Neural progenitor cell (in vitro differentiated cells): ENCODE results near the gene CPOX. TPM values are rescaled to one million over a fixed set of nuclear protein-coding genes. Genes with fewer than 3 reads are reported as not detected.

ENCODE experiments used
- DNase-seq: peaks from one replicate; pipeline ENCODE4 v3.0.0-alpha.2; 2016; ENCODE audit warnings: low spot score
- H2AFZ ChIP-seq: fragments of 200-600 bp; sonication (generic); replicated peaks from 2 replicates; pipeline ENCODE4 v1.6.1; 2016; ENCODE audit warnings: antibody characterized with exemption
- H3F3A ChIP-seq: fragments of 200-600 bp; sonication (generic); 2 replicates; pipeline ENCODE4 v1.6.1; 2016; ENCODE audit warnings: antibody characterized with exemption, low read depth
- H3K27ac ChIP-seq: fragments of 200-600 bp; sonication (generic); 2 replicates; pipeline ENCODE4 v1.5.1; 2016; ENCODE audit warnings: mild to moderate bottlenecking
- H3K27me3 ChIP-seq: fragments of 200-600 bp; sonication (generic); 2 replicates; pipeline ENCODE4 v1.6.1; 2016; ENCODE audit warnings: mild to moderate bottlenecking, moderate library complexity
- H3K36me3 ChIP-seq: fragments of 200-600 bp; sonication (generic); 2 replicates; pipeline ENCODE4 v1.5.1; 2016
- H3K4me1 ChIP-seq: fragments of 200-600 bp; sonication (generic); 2 replicates; pipeline ENCODE4 v1.6.1; 2016; ENCODE audit warnings: mixed run types
- H3K4me2 ChIP-seq: fragments of 200-600 bp; sonication (generic); 2 replicates; pipeline ENCODE4 v1.6.1; 2016
- H3K4me3 ChIP-seq: fragments of 200-600 bp; sonication (generic); 2 replicates; pipeline ENCODE4 v1.5.1; 2016
- H3K79me2 ChIP-seq: fragments of 200-600 bp; sonication (generic); 2 replicates; pipeline ENCODE4 v1.6.1; 2016; ENCODE audit warnings: low read depth
- H3K9ac ChIP-seq: fragments of 200-600 bp; sonication (generic); 2 replicates; pipeline ENCODE4 v1.6.1; 2016
- H3K9me3 ChIP-seq: fragments of 200-600 bp; sonication (generic); 2 replicates; pipeline ENCODE4 v1.5.1; 2016; ENCODE audit warnings: low read depth
- H4K20me1 ChIP-seq: fragments of 200-600 bp; sonication (generic); 2 replicates; pipeline ENCODE4 v1.6.1; 2016; ENCODE audit warnings: low read depth
- H3K27ac Mint-ChIP-seq: 3 replicates; pipeline ENCODE4 v1.8.0; 2021; ENCODE audit warnings: mixed read lengths
- H3K27me3 Mint-ChIP-seq: 2 replicates; pipeline ENCODE4 v1.8.0; 2022; ENCODE audit warnings: low read depth, mild to moderate bottlenecking, inconsistent platforms, moderate library complexity, mixed read lengths; ENCODE audit not compliant: insufficient read depth
- H3K36me3 Mint-ChIP-seq: 3 replicates; pipeline ENCODE4 v1.8.0; 2021; ENCODE audit warnings: mixed read lengths
- H3K4me1 Mint-ChIP-seq: 3 replicates; pipeline ENCODE4 v1.8.0; 2021; ENCODE audit warnings: mixed read lengths
- H3K4me3 Mint-ChIP-seq: 3 replicates; pipeline ENCODE4 v1.8.0; 2021; ENCODE audit warnings: mild to moderate bottlenecking, moderate library complexity, mixed read lengths
- H3K9me3 Mint-ChIP-seq: 3 replicates; pipeline ENCODE4 v1.8.0; 2020; ENCODE audit warnings: mixed read lengths
- EZH2 ChIP-seq: fragments of 200-600 bp; sonication (generic); IDR thresholded peaks from 2 replicates; pipeline ENCODE4 v1.6.1; 2017; ENCODE audit warnings: antibody characterized with exemption, mild to moderate bottlenecking, moderate library complexity
- EZH2phosphoT487 ChIP-seq: fragments of 200-600 bp; sonication (generic); IDR thresholded peaks from 2 replicates; pipeline ENCODE4 v1.6.1; 2017; ENCODE audit warnings: antibody characterized with exemption
- total RNA-seq: library from RNA; depleted of rRNA; stranded (reverse); fragments of >200 nt; gene quantifications from 2 replicates; pipeline ENCODE4 v1.2.3, GENCODE V29; 2015; ENCODE audit warnings: low replicate concordance
- TF ChIP-seq, protein P1 (sequence below): fragments of 200-600 bp; sonication (generic); IDR thresholded peaks from 2 replicates; pipeline ENCODE4 v1.5.1; 2017; ENCODE audit warnings: antibody characterized with exemption, mild to moderate bottlenecking

Gene CPOX
- total RNA-seq, 1 donor from 2014 or later = 31.3 TPM

DNA sequence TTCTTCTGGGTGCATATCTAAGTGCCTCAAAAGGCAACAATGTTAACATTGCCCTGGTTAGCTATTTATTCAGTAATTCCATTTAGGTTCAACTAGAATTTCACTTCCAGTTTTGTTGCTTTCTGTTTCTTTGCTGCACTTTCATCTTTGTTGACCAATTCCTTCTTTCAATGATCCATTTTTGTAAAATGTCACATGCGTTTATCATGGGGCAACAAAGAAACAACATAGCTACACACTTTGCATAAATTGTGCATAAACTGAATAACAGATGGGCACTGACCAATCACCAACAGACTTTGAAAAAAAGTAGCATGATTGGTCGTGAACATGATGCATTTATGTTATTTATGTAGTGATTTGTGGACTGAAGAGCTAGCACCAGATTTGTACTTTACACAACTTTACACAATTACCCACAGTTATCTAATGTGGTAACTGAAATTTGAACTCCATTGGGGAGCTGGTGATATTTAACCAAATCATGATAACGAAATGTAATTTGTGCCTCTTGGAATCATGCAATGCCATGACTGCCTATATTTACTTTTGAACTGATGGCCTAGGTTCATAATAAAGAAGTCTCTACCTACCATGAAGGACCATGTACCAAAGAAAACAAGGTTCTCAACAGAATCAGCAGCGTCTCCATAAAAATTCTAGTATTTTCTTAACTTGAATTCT lies 7.1 kb upstream of the CPOX start:
- Mint-ChIP-seq H3K27me3 (no peaks in the 10 kb centered on the region), H3K4me3 (no peak overlapping the region), H3K4me1 (no peaks in the 10 kb centered on the region), H3K36me3 (no peaks in the 10 kb centered on the region), H3K9me3 (no peaks in the 10 kb centered on the region), H3K27ac (no peak overlapping the region)
- TF ChIP-seq EZH2 (no peak), EZH2phosphoT487 (no peak)
- TF ChIP-seq, protein P1, sequence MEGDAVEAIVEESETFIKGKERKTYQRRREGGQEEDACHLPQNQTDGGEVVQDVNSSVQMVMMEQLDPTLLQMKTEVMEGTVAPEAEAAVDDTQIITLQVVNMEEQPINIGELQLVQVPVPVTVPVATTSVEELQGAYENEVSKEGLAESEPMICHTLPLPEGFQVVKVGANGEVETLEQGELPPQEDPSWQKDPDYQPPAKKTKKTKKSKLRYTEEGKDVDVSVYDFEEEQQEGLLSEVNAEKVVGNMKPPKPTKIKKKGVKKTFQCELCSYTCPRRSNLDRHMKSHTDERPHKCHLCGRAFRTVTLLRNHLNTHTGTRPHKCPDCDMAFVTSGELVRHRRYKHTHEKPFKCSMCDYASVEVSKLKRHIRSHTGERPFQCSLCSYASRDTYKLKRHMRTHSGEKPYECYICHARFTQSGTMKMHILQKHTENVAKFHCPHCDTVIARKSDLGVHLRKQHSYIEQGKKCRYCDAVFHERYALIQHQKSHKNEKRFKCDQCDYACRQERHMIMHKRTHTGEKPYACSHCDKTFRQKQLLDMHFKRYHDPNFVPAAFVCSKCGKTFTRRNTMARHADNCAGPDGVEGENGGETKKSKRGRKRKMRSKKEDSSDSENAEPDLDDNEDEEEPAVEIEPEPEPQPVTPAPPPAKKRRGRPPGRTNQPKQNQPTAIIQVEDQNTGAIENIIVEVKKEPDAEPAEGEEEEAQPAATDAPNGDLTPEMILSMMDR = no peak
- Histone ChIP-seq H3K4me2 (no peak overlapping the region), H3K36me3 (no peaks in the 10 kb centered on the region), H3K4me3 (no peak overlapping the region), H4K20me1 (no peaks in the 10 kb centered on the region), H2AFZ (no peak overlapping the region), H3K27me3 (no peaks in the 10 kb centered on the region), H3F3A (no peaks in the 10 kb centered on the region), H3K9me3 (no peaks in the 10 kb centered on the region), H3K9ac (no peak overlapping the region), H3K79me2 (no peaks in the 10 kb centered on the region), H3K27ac (no peak overlapping the region), H3K4me1 (no peaks in the 10 kb centered on the region)
- no peak for DNase-seq

DNA sequence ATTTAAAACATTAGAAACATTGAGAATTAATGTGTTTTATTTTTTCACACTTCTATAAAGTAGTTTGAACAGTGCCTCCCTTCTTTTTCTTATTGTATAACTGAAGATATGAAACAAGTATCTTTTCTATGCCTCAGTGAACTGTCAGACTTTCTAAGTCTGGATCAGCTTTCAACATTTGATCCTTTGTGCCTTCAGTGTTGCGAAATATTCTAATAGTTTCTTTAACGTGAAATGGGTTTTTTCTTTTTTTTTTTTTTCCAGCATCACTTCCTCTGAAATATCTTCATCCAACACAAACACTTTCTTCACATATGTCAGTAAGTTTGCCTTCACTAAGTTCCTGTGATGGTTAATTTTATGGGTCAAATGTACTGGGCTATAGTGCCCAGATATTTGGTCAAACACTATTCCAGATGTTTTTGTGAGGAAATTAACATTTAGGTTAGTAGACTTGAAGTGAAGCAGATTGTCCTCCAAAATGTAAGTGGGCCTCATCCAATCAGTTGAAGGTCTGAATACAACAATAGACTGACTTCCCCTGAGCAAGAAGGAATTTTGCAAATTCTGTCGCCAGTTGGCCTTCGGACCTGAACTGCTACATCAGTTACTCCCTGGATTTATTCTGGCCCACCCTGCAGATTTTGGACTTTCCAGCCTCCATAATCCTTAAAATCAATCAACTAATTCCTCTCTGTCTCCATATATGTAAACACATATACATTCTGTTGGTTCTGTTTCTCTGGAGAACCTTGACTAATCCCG lies 6.4 kb upstream of the CPOX start:
- Mint-ChIP-seq H3K4me3 (no peak overlapping the region), H3K4me1 (no peaks in the 10 kb centered on the region), H3K9me3 (no peaks in the 10 kb centered on the region), H3K27me3 (no peaks in the 10 kb centered on the region), H3K36me3 (no peaks in the 10 kb centered on the region), H3K27ac (no peak overlapping the region)
- Histone ChIP-seq H3K9me3 (no peaks in the 10 kb centered on the region), H3K4me3 (no peak overlapping the region), H3K4me1 (no peaks in the 10 kb centered on the region), H3K9ac (no peak overlapping the region), H3K27me3 (no peaks in the 10 kb centered on the region), H3K27ac (no peak overlapping the region), H4K20me1 (no peaks in the 10 kb centered on the region), H2AFZ (no peak overlapping the region), H3K4me2 (no peak overlapping the region), H3K36me3 (no peaks in the 10 kb centered on the region), H3K79me2 (no peaks in the 10 kb centered on the region), H3F3A (no peaks in the 10 kb centered on the region)
- DNase-seq = no peak
- no peak for TF ChIP-seq EZH2phosphoT487
- TF ChIP-seq EZH2 = no peak
- TF ChIP-seq, protein P1 = no peak

DNA sequence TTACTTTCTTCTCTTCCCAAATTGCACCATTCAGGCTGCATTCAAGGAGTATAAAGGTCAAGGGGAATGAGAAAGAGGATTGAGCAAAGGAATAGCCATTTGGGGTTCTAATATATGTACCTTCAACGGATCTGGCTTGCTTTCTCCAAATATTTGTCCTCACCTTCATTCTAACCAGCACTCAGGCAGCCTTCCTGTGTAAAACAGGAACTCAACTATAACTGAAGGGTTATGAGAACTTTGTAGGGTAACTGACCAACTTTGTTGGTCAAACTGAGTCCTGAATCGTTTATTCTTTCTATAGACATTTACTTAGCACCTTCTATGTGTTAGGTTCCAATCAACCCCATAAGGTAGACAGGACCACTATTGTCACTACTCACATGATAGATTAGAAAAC lies 5.1 kb upstream of the CPOX start:
- Mint-ChIP-seq H3K4me1 (peaks cover 5% of the 10 kb centered on the region), H3K4me3 (no peak overlapping the region), H3K27me3 (peaks cover 3% of the 10 kb centered on the region), H3K9me3 (no peaks in the 10 kb centered on the region), H3K27ac (no peak overlapping the region), H3K36me3 (no peaks in the 10 kb centered on the region)
- Histone ChIP-seq H3K9me3 (no peaks in the 10 kb centered on the region), H2AFZ (no peak overlapping the region), H3K27me3 (no peaks in the 10 kb centered on the region), H3K4me2 (no peak overlapping the region), H3K9ac (no peak overlapping the region), H3K36me3 (no peaks in the 10 kb centered on the region), H4K20me1 (no peaks in the 10 kb centered on the region), H3K27ac (no peak overlapping the region), H3K79me2 (no peaks in the 10 kb centered on the region), H3K4me1 (no peaks in the 10 kb centered on the region), H3F3A (peaks cover 5% of the 10 kb centered on the region), H3K4me3 (no peak overlapping the region)
- TF ChIP-seq, protein P1 = no peak
- TF ChIP-seq EZH2phosphoT487 = no peak
- no peak for TF ChIP-seq EZH2
- no peak for DNase-seq
